RPMI8226 (cell line): Measurements from ENCODE around the gene H2BK1.

ENCODE experiments used
- DNase-seq: peaks from one replicate; pipeline ENCODE4 v3.0.0-alpha.2; 2015

Gene H2BK1

GRCh38 chr7:151244841-151245346 lies 34.6 kb upstream of the H2BK1 start:
- no peak for DNase-seq

- DNase-seq: peak; percentile 75
Observed at GRCh38 chr7:151244196-151244840, 34.0 kb upstream of the H2BK1 start.

- peak; percentile 79 for DNase-seq
Observed at GRCh38 chr7:151243408-151244195, 33.3 kb upstream of the H2BK1 start.

- no peak for DNase-seq
Observed at GRCh38 chr7:151243045-151243349, 32.7 kb upstream of the H2BK1 start.

DNA sequence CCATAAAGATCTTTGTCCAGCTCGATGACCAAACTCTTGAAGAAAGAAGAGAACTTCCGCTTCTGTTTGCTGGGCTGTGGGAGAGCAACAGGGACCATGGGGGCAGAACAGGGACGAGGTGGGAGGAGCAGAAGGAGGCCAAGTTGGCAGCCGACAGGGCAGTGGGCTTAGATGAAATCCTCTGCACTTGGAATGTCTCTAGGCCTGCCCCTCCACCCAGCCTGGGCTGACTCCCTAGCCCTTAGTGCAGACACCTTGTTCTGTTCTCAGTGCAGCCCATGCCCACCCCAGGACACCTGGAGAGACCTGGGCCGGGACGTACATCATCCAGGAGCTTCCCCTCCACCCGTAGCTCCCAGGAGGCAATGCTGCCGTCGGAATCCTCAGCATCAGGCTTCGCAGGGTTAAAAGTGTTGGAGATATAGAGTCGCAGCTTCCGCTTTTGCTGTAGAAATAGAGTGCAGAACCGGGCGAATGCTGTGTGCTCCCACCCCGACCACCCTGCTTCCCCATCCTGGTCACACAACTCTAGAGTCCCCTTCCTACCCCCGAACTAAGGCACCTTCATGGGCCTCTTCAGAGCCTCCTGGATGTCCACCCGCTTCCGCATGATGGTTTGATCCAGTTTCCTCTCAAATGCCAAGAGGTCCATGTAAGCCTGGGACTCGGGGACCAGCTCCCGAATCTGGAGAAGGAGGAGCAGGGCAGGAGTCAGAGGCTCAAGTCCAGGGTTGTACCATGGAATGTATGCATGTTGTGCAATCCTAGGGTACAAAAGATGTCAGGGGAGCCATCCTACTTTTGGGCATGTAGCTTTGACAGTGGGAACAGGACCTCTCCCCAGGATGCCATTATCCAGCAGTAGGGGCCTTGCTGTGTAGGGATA lies 32.1 kb upstream of the H2BK1 start:
- no peak for DNase-seq

DNA sequence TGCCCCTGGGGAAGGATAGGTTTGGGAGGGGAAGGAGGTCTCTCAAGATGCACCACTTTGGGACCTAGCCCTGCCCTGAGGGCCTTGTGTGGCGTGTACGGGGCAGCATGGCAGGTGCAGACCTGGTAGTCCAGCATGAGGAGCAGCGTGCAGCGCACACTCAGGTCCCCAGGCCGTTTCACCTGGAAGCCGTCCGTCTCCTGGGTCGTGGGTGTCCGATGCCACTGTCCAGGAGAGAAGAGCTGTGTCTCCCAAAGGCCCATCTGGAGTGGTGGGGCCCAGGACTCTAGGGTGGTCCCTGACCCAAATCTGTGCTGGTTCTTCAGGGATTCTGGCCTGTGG lies 31.4 kb upstream of the H2BK1 start:
- DNase-seq: no peak

DNA sequence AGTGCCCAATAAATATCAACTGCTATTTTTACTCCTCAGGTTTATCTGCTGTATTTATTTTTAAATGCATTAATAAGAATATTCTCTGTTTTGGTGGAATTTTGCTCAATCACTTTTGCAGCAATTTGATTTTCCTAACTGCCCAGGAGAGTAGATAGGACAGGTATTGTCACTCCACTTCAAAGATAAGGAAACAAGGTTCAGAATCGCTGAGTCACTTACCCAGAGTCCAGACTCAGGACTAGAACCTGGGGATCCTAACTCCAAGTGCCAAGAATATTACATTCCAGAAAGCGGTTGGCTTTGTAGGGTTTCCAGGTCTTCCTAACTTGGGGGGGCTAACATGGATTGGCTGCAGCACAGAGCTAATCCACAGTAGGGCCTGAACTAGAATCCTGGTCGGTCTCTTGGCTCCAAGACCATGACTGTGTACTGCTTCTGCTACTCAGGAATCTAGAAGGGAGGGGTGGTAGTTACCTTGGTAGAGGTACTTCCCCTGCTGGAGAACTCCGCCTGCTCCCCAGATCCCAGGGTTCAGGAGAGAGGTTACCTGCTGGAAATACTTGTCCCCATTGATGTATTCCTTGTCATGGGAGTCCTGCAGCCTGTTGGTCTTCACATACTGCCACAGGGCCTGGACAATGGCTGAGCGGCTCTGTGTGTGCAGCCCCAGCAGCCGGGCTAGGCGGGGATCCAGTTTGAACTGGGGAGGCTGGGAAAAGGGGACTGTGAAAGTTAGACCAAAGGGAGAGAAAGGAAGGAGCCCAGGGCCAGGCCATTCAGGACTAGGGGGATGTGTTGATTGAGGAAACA lies 30.9 kb upstream of the H2BK1 start:
- DNase-seq: no peak

DNA sequence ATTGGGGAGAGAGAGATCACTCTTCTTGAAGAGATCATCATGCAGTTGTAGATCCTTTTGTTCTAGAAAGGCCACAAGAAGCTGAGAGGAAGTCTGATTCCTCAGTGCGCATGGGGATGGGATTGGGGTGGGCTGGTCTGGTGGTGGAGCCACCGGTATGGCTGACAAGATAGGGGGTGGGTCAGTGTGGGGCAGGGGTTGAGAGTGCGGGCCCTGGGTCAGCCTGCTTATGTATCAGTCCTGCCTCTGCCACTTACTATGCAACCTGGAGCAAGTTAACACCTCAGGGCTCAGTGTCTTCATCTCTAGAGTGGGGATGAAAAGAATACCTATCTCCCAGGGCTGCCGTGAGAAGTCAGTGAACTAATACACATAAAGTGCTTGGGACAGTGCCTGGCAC lies 30.2 kb upstream of the H2BK1 start:
- DNase-seq: no peak

DNA sequence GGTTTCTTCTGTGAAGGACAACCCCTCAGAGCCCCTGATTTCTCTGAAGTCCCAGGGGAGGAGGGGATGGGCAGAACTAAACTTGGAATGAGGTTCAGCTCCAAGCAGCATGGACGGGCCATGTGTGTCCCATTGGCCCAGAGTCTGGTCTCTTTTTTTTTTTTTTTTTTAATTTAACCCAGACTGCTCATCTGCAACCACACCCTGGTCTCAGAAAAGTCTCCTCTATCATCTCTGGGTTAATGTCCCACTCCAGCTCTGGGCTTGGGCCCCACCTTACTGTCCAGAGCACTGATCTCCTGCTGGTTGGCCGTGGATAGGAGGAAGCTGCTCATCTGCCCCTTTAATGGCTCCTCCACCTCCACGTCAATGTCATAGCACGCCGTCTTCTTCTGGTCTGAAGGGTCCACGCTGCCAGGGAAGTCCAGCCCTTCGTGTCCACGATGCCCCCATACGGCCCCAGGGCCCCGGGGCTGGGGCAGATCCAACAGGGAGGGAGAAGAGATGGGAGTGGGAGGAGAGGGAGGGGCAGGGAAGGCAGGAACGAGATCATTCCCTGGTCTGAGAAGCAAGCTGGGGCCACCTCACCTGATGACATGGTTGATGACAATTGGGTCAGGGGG lies 29.7 kb upstream of the H2BK1 start:
- no peak for DNase-seq

GRCh38 chr7:151238924-151239836 lies 28.9 kb upstream of the H2BK1 start:
- no peak for DNase-seq

- no peak for DNase-seq
Observed at GRCh38 chr7:151238190-151238810, 28.0 kb upstream of the H2BK1 start.

DNA sequence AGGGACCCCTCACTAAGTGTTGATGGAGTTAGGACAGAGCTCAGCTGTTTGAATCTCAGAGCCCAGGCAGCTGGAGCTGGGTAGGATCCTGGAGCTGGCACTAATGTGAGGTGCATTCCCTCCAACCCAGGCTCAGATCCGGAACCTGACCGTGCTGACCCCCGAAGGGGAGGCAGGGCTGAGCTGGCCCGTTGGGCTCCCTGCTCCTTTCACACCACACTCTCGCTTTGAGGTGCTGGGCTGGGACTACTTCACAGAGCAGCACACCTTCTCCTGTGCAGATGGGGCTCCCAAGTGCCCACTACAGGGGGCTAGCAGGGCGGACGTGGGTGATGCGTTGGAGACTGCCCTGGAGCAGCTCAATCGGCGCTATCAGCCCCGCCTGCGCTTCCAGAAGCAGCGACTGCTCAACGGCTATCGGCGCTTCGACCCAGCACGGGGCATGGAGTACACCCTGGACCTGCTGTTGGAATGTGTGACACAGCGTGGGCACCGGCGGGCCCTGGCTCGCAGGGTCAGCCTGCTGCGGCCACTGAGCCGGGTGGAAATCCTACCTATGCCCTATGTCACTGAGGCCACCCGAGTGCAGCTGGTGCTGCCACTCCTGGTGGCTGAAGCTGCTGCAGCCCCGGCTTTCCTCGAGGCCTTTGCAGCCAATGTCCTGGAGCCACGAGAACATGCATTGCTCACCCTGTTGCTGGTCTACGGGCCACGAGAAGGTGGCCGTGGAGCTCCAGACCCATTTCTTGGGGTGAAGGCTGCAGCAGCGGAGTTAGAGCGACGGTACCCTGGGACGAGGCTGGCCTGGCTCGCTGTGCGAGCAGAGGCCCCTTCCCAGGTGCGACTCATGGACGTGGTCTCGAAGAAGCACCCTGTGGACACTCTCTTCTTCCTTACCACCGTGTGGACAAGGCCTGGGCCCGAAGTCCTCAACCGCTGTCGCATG lies 27.2 kb upstream of the H2BK1 start:
- no peak for DNase-seq

DNA sequence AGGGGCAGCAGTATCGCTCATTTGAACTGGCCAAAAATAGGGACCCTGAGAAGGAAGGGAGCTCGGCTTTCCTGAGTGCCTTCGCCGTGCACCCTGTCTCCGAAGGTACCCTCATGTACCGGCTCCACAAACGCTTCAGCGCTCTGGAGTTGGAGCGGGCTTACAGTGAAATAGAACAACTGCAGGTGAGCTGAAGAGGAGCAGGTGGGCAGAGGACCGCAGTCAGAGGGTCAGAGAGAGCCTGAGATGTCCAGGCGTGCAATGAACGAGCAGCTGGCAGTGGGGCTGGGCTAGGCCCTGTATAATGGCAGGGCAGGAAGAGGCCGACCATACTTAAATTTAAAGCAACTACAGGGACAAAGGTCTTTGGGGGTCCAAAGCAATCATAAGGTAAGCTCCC lies 26.1 kb upstream of the H2BK1 start:
- no peak for DNase-seq

DNA sequence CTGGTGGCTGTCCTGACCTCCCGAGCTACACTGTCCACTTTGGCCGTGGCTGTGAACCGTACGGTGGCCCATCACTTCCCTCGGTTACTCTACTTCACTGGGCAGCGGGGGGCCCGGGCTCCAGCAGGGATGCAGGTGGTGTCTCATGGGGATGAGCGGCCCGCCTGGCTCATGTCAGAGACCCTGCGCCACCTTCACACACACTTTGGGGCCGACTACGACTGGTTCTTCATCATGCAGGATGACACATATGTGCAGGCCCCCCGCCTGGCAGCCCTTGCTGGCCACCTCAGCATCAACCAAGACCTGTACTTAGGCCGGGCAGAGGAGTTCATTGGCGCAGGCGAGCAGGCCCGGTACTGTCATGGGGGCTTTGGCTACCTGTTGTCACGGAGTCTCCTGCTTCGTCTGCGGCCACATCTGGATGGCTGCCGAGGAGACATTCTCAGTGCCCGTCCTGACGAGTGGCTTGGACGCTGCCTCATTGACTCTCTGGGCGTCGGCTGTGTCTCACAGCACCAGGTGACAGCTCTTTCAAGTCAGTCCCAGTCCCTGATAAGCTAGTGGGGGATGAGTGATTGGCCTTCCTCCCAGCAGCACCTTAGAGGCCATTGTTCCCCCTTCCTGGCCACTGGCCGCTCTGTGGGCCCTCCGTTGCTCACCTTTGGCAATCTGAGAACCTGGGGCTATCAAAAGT lies 25.0 kb upstream of the H2BK1 start:
- no peak for DNase-seq

GRCh38 chr7:151233804-151234203 lies 23.5 kb upstream of the H2BK1 start:
- no peak for DNase-seq

GRCh38 chr7:151232917-151233701 lies 22.8 kb upstream of the H2BK1 start:
- peak; percentile 50 for DNase-seq

- peak; percentile 95 for DNase-seq
Observed at GRCh38 chr7:151232091-151232916, 22.0 kb upstream of the H2BK1 start, which contains the start of gene CHPF2. CHPF2 (plus strand) TSS chr7:151232483; CDS start chr7:151234012, 1,529 bp downstream.
